ENCODE data around the gene CSTF2.

CSTF2 gene

GRCh38 chrX:100850317-100850716 is 30.1 kb downstream of the CSTF2 start:
- DNase-seq (ENCODE audit: low read depth, low spot score), result no peak
- no peak for TF ChIP-seq YY1 (IDR thresholded peaks at IDR 0.05; ENCODE audit: insufficient read depth, insufficient read length)
- Histone ChIP-seq H3K4me3 (ENCODE audit: insufficient read length, low read depth) (no peak overlapping the region), H3K4me1 (ENCODE audit: insufficient read depth, insufficient read length) (no peaks in the 10 kb centered on the region), H3K9me3 (ENCODE audit: insufficient read depth, low read length) (no peaks in the 10 kb centered on the region), H3K9ac (ENCODE audit: insufficient read length, low read depth) (no peak overlapping the region), H3K27me3 (ENCODE audit: insufficient read depth, insufficient read length) (no peaks in the 10 kb centered on the region), H3K36me3 (ENCODE audit: insufficient read depth, insufficient read length, low read length) (no peaks in the 10 kb centered on the region)

GRCh38 chrX:100852810-100853209 is 32.6 kb downstream of the CSTF2 start:
- H3K4me3 ChIP-seq (ENCODE audit: insufficient read length, low read depth), result no peak overlapping the region
- H3K4me1 ChIP-seq (ENCODE audit: insufficient read depth, insufficient read length), result no peaks in the 10 kb centered on the region
- no peak for DNase-seq (ENCODE audit: low read depth, low spot score)
- H3K9ac ChIP-seq (ENCODE audit: insufficient read length, low read depth), result no peak overlapping the region
- TF ChIP-seq YY1 (IDR thresholded peaks at IDR 0.05; ENCODE audit: insufficient read depth, insufficient read length) (no peak), SUZ12 (IDR thresholded peaks at IDR 0.05; ENCODE audit: extremely low read depth, insufficient read depth, insufficient read length) (no peak), ZNF274 (IDR thresholded peaks at IDR 0.05; ENCODE audit: low read depth, low read length) (no peak)
- no peaks in the 10 kb centered on the region for H3K27me3 ChIP-seq (ENCODE audit: insufficient read depth, insufficient read length)
- no peaks in the 10 kb centered on the region for H3K36me3 ChIP-seq (ENCODE audit: insufficient read depth, insufficient read length, low read length)
- no peaks in the 10 kb centered on the region for H3K9me3 ChIP-seq (ENCODE audit: insufficient read depth, low read length)

- H3K4me1 ChIP-seq (ENCODE audit: insufficient read depth, insufficient read length), result no peaks in the 10 kb centered on the region
These were observed 43.2 kb downstream of the CSTF2 start for GRCh38 chrX:100863326-100863864.

GRCh38 chrX:100864657-100865391 is 44.6 kb downstream of the CSTF2 start:
- H3K27me3 ChIP-seq (ENCODE audit: insufficient read depth, insufficient read length), result no peaks in the 10 kb centered on the region
- no peak for DNase-seq (ENCODE audit: low read depth, low spot score)
- TF ChIP-seq ZNF274 (IDR thresholded peaks at IDR 0.05; ENCODE audit: low read depth, low read length) (no peak), SUZ12 (IDR thresholded peaks at IDR 0.05; ENCODE audit: extremely low read depth, insufficient read depth, insufficient read length) (no peak), YY1 (IDR thresholded peaks at IDR 0.05; ENCODE audit: insufficient read depth, insufficient read length) (no peak)
- no peaks in the 10 kb centered on the region for H3K36me3 ChIP-seq (ENCODE audit: insufficient read depth, insufficient read length, low read length)
- H3K9me3 ChIP-seq (ENCODE audit: insufficient read depth, low read length), result no peaks in the 10 kb centered on the region
- H3K4me3 ChIP-seq (ENCODE audit: insufficient read length, low read depth), result no peak overlapping the region
- no peaks in the 10 kb centered on the region for H3K4me1 ChIP-seq (ENCODE audit: insufficient read depth, insufficient read length)
- no peak overlapping the region for H3K9ac ChIP-seq (ENCODE audit: insufficient read length, low read depth)

More at GRCh38 chrX:100863326-100863864, 43.2 kb downstream of the CSTF2 start:
- Histone ChIP-seq H3K27me3 (ENCODE audit: insufficient read depth, insufficient read length) (no peaks in the 10 kb centered on the region), H3K4me3 (ENCODE audit: insufficient read length, low read depth) (no peak overlapping the region), H3K36me3 (ENCODE audit: insufficient read depth, insufficient read length, low read length) (no peaks in the 10 kb centered on the region), H3K9me3 (ENCODE audit: insufficient read depth, low read length) (no peaks in the 10 kb centered on the region), H3K9ac (ENCODE audit: insufficient read length, low read depth) (no peak overlapping the region)
- TF ChIP-seq SUZ12 (IDR thresholded peaks at IDR 0.05; ENCODE audit: extremely low read depth, insufficient read depth, insufficient read length) (no peak), YY1 (IDR thresholded peaks at IDR 0.05; ENCODE audit: insufficient read depth, insufficient read length) (no peak)
- DNase-seq (ENCODE audit: low read depth, low spot score), result no peak

- DNase-seq (ENCODE audit: low read depth, low spot score), result no peak
- Histone ChIP-seq H3K4me3 (ENCODE audit: insufficient read length, low read depth) (no peak overlapping the region), H3K4me1 (ENCODE audit: insufficient read depth, insufficient read length) (no peaks in the 10 kb centered on the region), H3K9ac (ENCODE audit: insufficient read length, low read depth) (no peak overlapping the region), H3K27me3 (ENCODE audit: insufficient read depth, insufficient read length) (no peaks in the 10 kb centered on the region), H3K36me3 (ENCODE audit: insufficient read depth, insufficient read length, low read length) (no peaks in the 10 kb centered on the region), H3K9me3 (ENCODE audit: insufficient read depth, low read length) (no peaks in the 10 kb centered on the region)
- TF ChIP-seq SUZ12 (IDR thresholded peaks at IDR 0.05; ENCODE audit: extremely low read depth, insufficient read depth, insufficient read length), result no peak
- no peak for TF ChIP-seq YY1 (IDR thresholded peaks at IDR 0.05; ENCODE audit: insufficient read depth, insufficient read length)
- TF ChIP-seq ZNF274 (IDR thresholded peaks at IDR 0.05; ENCODE audit: low read depth, low read length), result no peak
These were observed 48.1 kb downstream of the CSTF2 start for GRCh38 chrX:100868273-100868672.

- H3K9me3 ChIP-seq (ENCODE audit: insufficient read depth, low read length), result no peaks in the 10 kb centered on the region
- no peak for DNase-seq (ENCODE audit: low read depth, low spot score)
- no peaks in the 10 kb centered on the region for H3K27me3 ChIP-seq (ENCODE audit: insufficient read depth, insufficient read length)
- H3K9ac ChIP-seq (ENCODE audit: insufficient read length, low read depth), result no peak overlapping the region
- H3K36me3 ChIP-seq (ENCODE audit: insufficient read depth, insufficient read length, low read length), result no peaks in the 10 kb centered on the region
- no peak overlapping the region for H3K4me3 ChIP-seq (ENCODE audit: insufficient read length, low read depth)
- no peak for TF ChIP-seq YY1 (IDR thresholded peaks at IDR 0.05; ENCODE audit: insufficient read depth, insufficient read length)
- no peak for TF ChIP-seq ZNF274 (IDR thresholded peaks at IDR 0.05; ENCODE audit: low read depth, low read length)
- no peak for TF ChIP-seq SUZ12 (IDR thresholded peaks at IDR 0.05; ENCODE audit: extremely low read depth, insufficient read depth, insufficient read length)
- H3K4me1 ChIP-seq (ENCODE audit: insufficient read depth, insufficient read length), result no peaks in the 10 kb centered on the region
These were observed 50.3 kb downstream of the CSTF2 start for GRCh38 chrX:100870527-100870926.

GRCh38 chrX:100871594-100872560 is 51.7 kb downstream of the CSTF2 start:
- no peak overlapping the region for H3K9ac ChIP-seq (ENCODE audit: insufficient read length, low read depth)
- no peaks in the 10 kb centered on the region for H3K36me3 ChIP-seq (ENCODE audit: insufficient read depth, insufficient read length, low read length)
- H3K27me3 ChIP-seq (ENCODE audit: insufficient read depth, insufficient read length), result no peaks in the 10 kb centered on the region
- H3K9me3 ChIP-seq (ENCODE audit: insufficient read depth, low read length), result no peaks in the 10 kb centered on the region
- no peaks in the 10 kb centered on the region for H3K4me1 ChIP-seq (ENCODE audit: insufficient read depth, insufficient read length)
- H3K4me3 ChIP-seq (ENCODE audit: insufficient read length, low read depth), result no peak overlapping the region
- TF ChIP-seq ZNF274 (IDR thresholded peaks at IDR 0.05; ENCODE audit: low read depth, low read length) (no peak), YY1 (IDR thresholded peaks at IDR 0.05; ENCODE audit: insufficient read depth, insufficient read length) (no peak), SUZ12 (IDR thresholded peaks at IDR 0.05; ENCODE audit: extremely low read depth, insufficient read depth, insufficient read length) (no peak)
- no peak for DNase-seq (ENCODE audit: low read depth, low spot score)
